Mammary epithelial cell (primary cell): ENCODE data around the gene CST3.

Source experiments
- EZH2 ChIP-seq: IDR thresholded peaks from 2 replicates; pipeline ENCODE4 v1.6.1; 2012; ENCODE audit warnings: low read length, inconsistent platforms, borderline replicate concordance
- TF ChIP-seq, protein P1 (sequence below), 2 donors: IDR thresholded peaks in 1 of 2; conservative IDR thresholded peaks in 1 of 2; 2 replicates each; pipeline ENCODE4 v1.5.1; 2011 to 2012; ENCODE audit warnings: inconsistent platforms in 2 of 2, low read length in 2 of 2, mild to moderate bottlenecking in 2 of 2, control low read depth in 1 of 2, low read depth in 1 of 2; ENCODE audit not compliant: insufficient read depth in 1 of 2; ENCODE audit errors: extremely low read depth in 1 of 2

GRCh38 chr20:23629542-23630391, 8.0 kb downstream of the CST3 start:
- TF ChIP-seq, protein P1, sequence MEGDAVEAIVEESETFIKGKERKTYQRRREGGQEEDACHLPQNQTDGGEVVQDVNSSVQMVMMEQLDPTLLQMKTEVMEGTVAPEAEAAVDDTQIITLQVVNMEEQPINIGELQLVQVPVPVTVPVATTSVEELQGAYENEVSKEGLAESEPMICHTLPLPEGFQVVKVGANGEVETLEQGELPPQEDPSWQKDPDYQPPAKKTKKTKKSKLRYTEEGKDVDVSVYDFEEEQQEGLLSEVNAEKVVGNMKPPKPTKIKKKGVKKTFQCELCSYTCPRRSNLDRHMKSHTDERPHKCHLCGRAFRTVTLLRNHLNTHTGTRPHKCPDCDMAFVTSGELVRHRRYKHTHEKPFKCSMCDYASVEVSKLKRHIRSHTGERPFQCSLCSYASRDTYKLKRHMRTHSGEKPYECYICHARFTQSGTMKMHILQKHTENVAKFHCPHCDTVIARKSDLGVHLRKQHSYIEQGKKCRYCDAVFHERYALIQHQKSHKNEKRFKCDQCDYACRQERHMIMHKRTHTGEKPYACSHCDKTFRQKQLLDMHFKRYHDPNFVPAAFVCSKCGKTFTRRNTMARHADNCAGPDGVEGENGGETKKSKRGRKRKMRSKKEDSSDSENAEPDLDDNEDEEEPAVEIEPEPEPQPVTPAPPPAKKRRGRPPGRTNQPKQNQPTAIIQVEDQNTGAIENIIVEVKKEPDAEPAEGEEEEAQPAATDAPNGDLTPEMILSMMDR (conservative IDR thresholded peaks at IDR 0.05 in 1 of 2, IDR thresholded peaks at IDR 0.05 in 1 of 2; ENCODE audit: extremely low read depth in 1 of 2, insufficient read depth in 1 of 2, low read depth in 1 of 2, low read length in 2 of 2), result no peak
- TF ChIP-seq EZH2, result no peak
